HepG2 (cell line): Measurements from ENCODE around the gene TMEM266. TPM values are rescaled to one million over a fixed set of nuclear protein-coding genes. Genes with fewer than 3 reads are reported as not detected.

Source experiments
- ATAC-seq: fragments of 200-7000 bp; cut with Tn5 transposase; 3 replicates; pipeline ENCODE4 v1.9.1; 2020; ENCODE audit warnings: mild to moderate bottlenecking, moderate library complexity
- BruUV-seq: library from RNA; stranded (reverse); fragments of 400-500 nt; replicated peaks from 2 replicates; lab custom pipeline; 2021; lab: Mats Ljungman, UMichigan
- CTCF ChIA-PET: fragments of 300-600 bp; formaldehyde crosslinking; extraction: SDS; loops from one replicate; lab custom pipeline; 2021; ENCODE audit warnings: low total read pairs, inconsistent platforms, low intra/inter-chr PET ratio; lab: Yijun Ruan, JAX
- POLR2A ChIA-PET: fragments of 350-600 bp; sonication (Branson Sonifier 250); formaldehyde crosslinking; loops from one replicate; lab custom pipeline; 2020; ENCODE audit warnings: antibody characterized with exemption, inconsistent platforms; lab: Yijun Ruan, JAX
- DNase-seq: peaks from one replicate; pipeline ENCODE4 v3.0.0-alpha.2; 2015; ENCODE audit warnings: low spot score
- FAIRE-seq: peaks from 3 replicates; lab custom pipeline; 2011; peaks lifted over from hg19 to GRCh38; lab: Jason Lieb, UNC
- H2AFZ ChIP-seq: one replicate; pipeline ENCODE4 v1.6.1; 2011; ENCODE audit warnings: low read length, inconsistent platforms
- H3K27ac ChIP-seq: fragments of 300-600 bp; 3 replicates; pipeline ENCODE4 v1.8.0; 2011; ENCODE audit warnings: mixed run types, mild to moderate bottlenecking, mixed read lengths, low read length, inconsistent platforms; ENCODE audit not compliant: insufficient read depth; ENCODE audit errors: extremely low read length
- H3K27me3 ChIP-seq, 2 experiments: fragments of 200-600 bp in 1 of 2; 2 replicates in 1 of 2; 3 replicates in 1 of 2; pipeline versions ENCODE4 v1.6.0 to v1.8.0; 2011; ENCODE audit warnings: low read length in 2 of 2, mild to moderate bottlenecking in 2 of 2, moderate library complexity in 2 of 2, inconsistent platforms in 1 of 2; ENCODE audit not compliant: insufficient read depth in 2 of 2, control insufficient read depth in 1 of 2
- H3K36me3 ChIP-seq, 2 experiments: fragments of 200-600 bp in 1 of 2; replicated peaks in 1 of 2; 2 replicates in 1 of 2; 3 replicates in 1 of 2; pipeline versions ENCODE4 v1.5.1 to v1.8.0; 2011; ENCODE audit warnings: low read length in 2 of 2, inconsistent platforms in 1 of 2; ENCODE audit not compliant: insufficient read depth in 2 of 2, control insufficient read depth in 1 of 2
- H3K4me1 ChIP-seq: 2 replicates; pipeline ENCODE4 v1.5.1; 2012; ENCODE audit warnings: low read length, inconsistent platforms; ENCODE audit not compliant: insufficient read depth
- H3K4me2 ChIP-seq: 2 replicates; pipeline ENCODE4 v1.6.0; 2011; ENCODE audit warnings: low read depth, low read length, inconsistent platforms
- H3K4me3 ChIP-seq, 3 experiments: fragments of 200-600 bp in 1 of 3; sonication (generic), shearing (Covaris generic) in 1 of 3; replicated peaks in 1 of 3; 2 replicates each; pipeline ENCODE4 v1.5.1; 2011 to 2016; ENCODE audit warnings: low read length in 3 of 3, inconsistent platforms in 2 of 3, low read depth in 2 of 3, mild to moderate bottlenecking in 2 of 3, control low read depth in 1 of 3, mixed read lengths in 1 of 3; ENCODE audit not compliant: insufficient read depth in 1 of 3
- H3K79me2 ChIP-seq: one replicate; pipeline ENCODE4 v1.6.1; 2011; ENCODE audit warnings: low read length, inconsistent platforms; ENCODE audit not compliant: insufficient read depth
- H3K9ac ChIP-seq: 2 replicates; pipeline ENCODE4 v1.6.0; 2011; ENCODE audit warnings: mild to moderate bottlenecking, low read depth, low read length, inconsistent platforms; ENCODE audit not compliant: insufficient read depth
- H3K9me3 ChIP-seq: 2 replicates; pipeline ENCODE4 v1.5.1; 2012; ENCODE audit warnings: mild to moderate bottlenecking, low read length
- H4K20me1 ChIP-seq: 2 replicates; pipeline ENCODE4 v1.6.0; 2011; ENCODE audit warnings: inconsistent platforms, mild to moderate bottlenecking, low read length, moderate library complexity; ENCODE audit not compliant: insufficient read depth
- DBP ChIP-seq: sonication (generic); formaldehyde crosslinking; IDR thresholded peaks from 2 replicates; pipeline ENCODE4 v1.4.0; 2020; ENCODE audit warnings: missing genetic modification reagents; ENCODE audit errors: not compliant biosample characterization
- ELF3 ChIP-seq: IDR thresholded peaks from 2 replicates; pipeline ENCODE4 v1.6.1; 2016; ENCODE audit warnings: missing genetic modification reagents, missing compliant biosample characterization
- NRL ChIP-seq: sonication (generic); formaldehyde crosslinking; IDR thresholded peaks from 2 replicates; pipeline ENCODE4 v1.5.0; 2020; ENCODE audit warnings: missing genetic modification reagents, mild to moderate bottlenecking, moderate library complexity, borderline replicate concordance
- POLR2AphosphoS5 ChIP-seq: IDR thresholded peaks from 2 replicates; pipeline ENCODE4 v1.6.1; 2012; ENCODE audit warnings: low read depth, low read length
- RBM39 ChIP-seq: fragments of 200-400 bp; formaldehyde crosslinking; IDR thresholded peaks from one replicate; pipeline ENCODE4 v1.6.1; 2018; ENCODE audit warnings: antibody characterized with exemption, mild to moderate bottlenecking, low read depth, low read length; ENCODE audit not compliant: poor library complexity, severe bottlenecking
- STAT5B ChIP-seq: sonication (generic); formaldehyde crosslinking; IDR thresholded peaks from 2 replicates; pipeline ENCODE4 v1.4.0; 2020; ENCODE audit warnings: missing genetic modification reagents
- ZNF207 ChIP-seq: fragments of 450-650 bp; IDR thresholded peaks from 2 replicates; pipeline ENCODE4 v1.6.1; 2016; ENCODE audit warnings: antibody characterized with exemption, borderline replicate concordance
- ZNF670 ChIP-seq: sonication (generic); formaldehyde crosslinking; IDR thresholded peaks from 2 replicates; pipeline ENCODE4 v1.8.0; 2022; ENCODE audit warnings: mild to moderate bottlenecking, missing genetic modification reagents, borderline replicate concordance
- ZNF746 ChIP-seq: sonication (generic); formaldehyde crosslinking; IDR thresholded peaks from 2 replicates; pipeline ENCODE4 v1.8.0; 2022; ENCODE audit warnings: mild to moderate bottlenecking, missing genetic modification reagents
- ZNF773 ChIP-seq: sonication (generic); formaldehyde crosslinking; IDR thresholded peaks from 2 replicates; pipeline ENCODE4 v1.4.0; 2020; ENCODE audit warnings: missing genetic modification reagents, borderline replicate concordance
- ZNF775 ChIP-seq: sonication (generic); formaldehyde crosslinking; IDR thresholded peaks from 2 replicates; pipeline ENCODE4 v1.4.0; 2020; ENCODE audit warnings: missing genetic modification reagents, mild to moderate bottlenecking, moderate library complexity, borderline replicate concordance
- ZNF790 ChIP-seq: sonication (generic); formaldehyde crosslinking; IDR thresholded peaks from 2 replicates; pipeline ENCODE4 v1.8.0; 2022; ENCODE audit warnings: missing genetic modification reagents, mild to moderate bottlenecking, borderline replicate concordance
- ZXDC ChIP-seq: sonication (generic); formaldehyde crosslinking; IDR thresholded peaks from 2 replicates; pipeline ENCODE4 v1.5.0; 2020; ENCODE audit warnings: mild to moderate bottlenecking, missing genetic modification reagents
- WGBS: methylation state at CpG from one replicate; pipeline ENCODE4 v1.1.6; 2017; ENCODE audit warnings: low lambda C conversion rate; 5-methylcytosine and 5-hydroxymethylcytosine counted together
- in situ Hi-C: cut with HindIII; loops from 2 replicates; pipeline ENCODE4 v1.10.0; 2017; ENCODE audit warnings: low pct_unique_long_range_greater_than_20kb; ENCODE audit not compliant: extremely low pct_ligation_motif_present
- intact Hi-C: fragments of 100-400 bp; cut with micrococcal nuclease; formaldehyde crosslinking; loops from one replicate; pipeline ENCODE4 v1.10.0; 2022; ENCODE audit not compliant: unreplicated experiment
- polyA plus RNA-seq, 8 experiments: library from polyadenylated mRNA; depleted of rRNA in 3 of 8; stranded (reverse) in 7 of 8; unstranded in 1 of 8; fragments of >200 nt; fragmentation: Illumina TruSeq in 4 of 8; extraction: Trizol in 4 of 8; gene quantifications; 2 replicates each; pipeline versions ENCODE4 v1.2.1 to v1.2.3, GENCODE V29; 2011 to 2016; ENCODE audit warnings: low read depth in 4 of 8, missing spikeins in 1 of 8, mixed read lengths in 1 of 8; ENCODE audit not compliant: insufficient read depth in 1 of 8
- total RNA-seq, 5 experiments: library from RNA; depleted of rRNA; stranded (reverse); fragments of >200 nt; fragmentation: Illumina TruSeq; extraction: Trizol; gene quantifications; 2 replicates each; pipeline ENCODE4 v1.2.3, GENCODE V29; 2016; ENCODE audit warnings: low read depth in 1 of 5

The TMEM266 gene
- total and polyA plus RNA-seq, 2 of the 13 experiments (the other 11 are each of a cell fraction or from before 2014, with no cell fraction given) = 0.04 TPM; not detected in 1

- FAIRE-seq (no peak), DNase-seq (no peak), ATAC-seq (no peak)
- in situ Hi-C loops (no loop called here), intact Hi-C loops (no loop called here)
- BruUV-seq = no TSS peak
- Histone ChIP-seq H3K27ac (no peak overlapping the region), H4K20me1 (no peaks in the 10 kb centered on the region), H3K4me1 (0 out of 2 replicates have a peak, but pooled peaks cover 10% of the 10 kb centered on the region), H3K4me2 (no peak overlapping the region), H3K9ac (no peak overlapping the region), H3K9me3 (no peaks in the 10 kb centered on the region), H3K79me2 (no peaks in the 10 kb centered on the region), H2AFZ (no peak overlapping the region), H3K27me3 (peaks cover 3 to 51% of the 10 kb centered on the region in 2 experiments; a peak in 4 of 5 replicates), H3K36me3 (no peaks in the 10 kb centered on the region), H3K4me3 (no peak overlapping the region)
- WGBS = 18% methylated on average over 8 of the region's 16 CpGs
- CTCF ChIA-PET = no interaction called here
- POLR2A ChIA-PET = no interaction called here
- TF ChIP-seq STAT5B (CRISPR knock-in tag) (no peak), ZNF746 (CRISPR knock-in tag) (no peak), ZNF773 (CRISPR knock-in tag) (no peak), ZNF790 (CRISPR knock-in tag) (no peak), RBM39 (no peak), ZNF775 (CRISPR knock-in tag) (no peak), ZXDC (CRISPR knock-in tag) (no peak), ZNF670 (CRISPR knock-in tag) (no peak), ZNF207 (no peak), NRL (CRISPR knock-in tag) (no peak), DBP (CRISPR knock-in tag) (no peak), POLR2AphosphoS5 (no peak), ELF3 (CRISPR knock-in tag) (no peak)
These were observed 110.4 kb downstream of the TMEM266 start for GRCh38 chr15:76169911-76170800.
